Immature natural killer cell (primary cell): ENCODE results near the gene SPG7. TPM values are rescaled to one million over a fixed set of nuclear protein-coding genes. Genes with fewer than 3 reads are reported as not detected.

Experiments used
- DNase-seq, 3 donors: peaks; one replicate each; pipeline ENCODE4 v3.0.0; 2022; ENCODE audit warnings: mixed read lengths in 1 of 3
- H3K27ac Mint-ChIP-seq, 6 donors: one replicate each; pipeline ENCODE4 v1.8.0; 2020; ENCODE audit warnings: mixed read lengths in 6 of 6, mild to moderate bottlenecking in 5 of 6, inconsistent platforms in 4 of 6, moderate library complexity in 3 of 6
- H3K27me3 Mint-ChIP-seq, 3 donors: one replicate each; pipeline ENCODE4 v1.8.0; 2020 to 2021; ENCODE audit warnings: low read depth in 3 of 3, mild to moderate bottlenecking in 3 of 3, mixed read lengths in 3 of 3, moderate library complexity in 3 of 3, inconsistent platforms in 1 of 3
- H3K36me3 Mint-ChIP-seq, 3 donors: one replicate each; pipeline ENCODE4 v1.8.0; 2020; ENCODE audit warnings: mixed read lengths in 3 of 3, inconsistent platforms in 2 of 3, mild to moderate bottlenecking in 2 of 3
- H3K4me1 Mint-ChIP-seq, 2 donors: one replicate each; pipeline ENCODE4 v1.8.0; 2020; ENCODE audit warnings: inconsistent platforms in 2 of 2, mild to moderate bottlenecking in 2 of 2, mixed read lengths in 2 of 2, moderate library complexity in 1 of 2
- H3K4me3 Mint-ChIP-seq, 5 donors: one replicate each; pipeline ENCODE4 v1.8.0; 2020; ENCODE audit warnings: mild to moderate bottlenecking in 5 of 5, mixed read lengths in 5 of 5, inconsistent platforms in 3 of 5, moderate library complexity in 3 of 5
- H3K9me3 Mint-ChIP-seq, 6 donors: one replicate each; pipeline ENCODE4 v1.8.0; 2020; ENCODE audit warnings: mild to moderate bottlenecking in 6 of 6, mixed read lengths in 6 of 6, inconsistent platforms in 4 of 6, moderate library complexity in 3 of 6
- polyA plus RNA-seq, 3 donors: library from polyadenylated mRNA; unstranded; fragments of 300-500 nt; fragmentation: Illumina TruSeq; gene quantifications; one replicate each; pipeline ENCODE4 v1.2.3, GENCODE V29; 2021

Gene SPG7
- polyA plus RNA-seq, 3 donors from 2014 or later = 39.7 to 48.4 (median 41.0) TPM

GRCh38 chr16:89560378-89561141, 52.4 kb downstream of the SPG7 start, which contains the start of gene RPL13:
Gene RPL13, plus strand, starts transcription at chr16:89560682. Its CDS starts 278 bp downstream, at chr16:89560960.
- H3K27me3 Mint-ChIP-seq = peaks cover 6 to 19% (median 9%) of the 10 kb centered on the region in 3 donors
- H3K4me3 Mint-ChIP-seq = peak within 1 kb of the TSS; percentile 93 to 98 (median 95)
- peak; percentile 90 to 91 (median 91) for DNase-seq
- peaks cover 45 to 52% of the 10 kb centered on the region in 2 donors for H3K4me1 Mint-ChIP-seq
- H3K27ac Mint-ChIP-seq = peak within 1 kb of the TSS; percentile 94 to 99 (median 98)
- no peaks in the 10 kb centered on the region for H3K9me3 Mint-ChIP-seq
- peaks cover 15 to 35% (median 18%) of the 10 kb centered on the region in 3 donors for H3K36me3 Mint-ChIP-seq

DNA sequence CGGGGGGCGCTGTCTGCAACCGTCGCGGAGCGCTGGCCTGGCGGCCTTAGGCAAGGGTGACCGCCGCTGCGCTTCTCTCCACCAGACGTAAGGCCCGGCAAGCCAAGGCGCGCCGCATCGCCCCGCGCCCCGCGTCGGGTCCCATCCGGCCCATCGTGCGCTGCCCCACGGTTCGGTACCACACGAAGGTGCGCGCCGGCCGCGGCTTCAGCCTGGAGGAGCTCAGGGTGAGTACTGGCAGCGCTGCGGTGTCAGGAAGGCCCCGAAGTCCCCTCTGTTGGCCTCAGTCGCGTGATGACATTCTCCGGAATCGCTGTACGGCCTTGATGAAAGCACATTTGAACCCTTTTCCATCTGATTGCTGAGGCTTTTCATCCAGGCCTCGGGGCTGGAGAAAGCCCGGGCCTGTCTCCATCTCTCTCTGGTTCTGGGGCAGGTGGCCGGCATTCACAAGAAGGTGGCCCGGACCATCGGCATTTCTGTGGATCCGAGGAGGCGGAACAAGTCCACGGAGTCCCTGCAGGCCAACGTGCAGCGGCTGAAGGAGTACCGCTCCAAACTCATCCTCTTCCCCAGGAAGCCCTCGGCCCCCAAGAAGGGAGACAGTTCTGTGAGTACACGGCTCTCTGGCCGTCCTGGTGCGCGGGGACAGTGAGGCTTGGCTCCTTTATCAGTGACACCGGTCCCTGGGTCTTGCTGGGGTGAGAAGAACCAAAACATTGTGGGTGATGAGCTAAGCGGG, 53.1 kb downstream of the SPG7 start:
- Mint-ChIP-seq H3K27ac (peak overlapping the region; percentile 49 to 97 (median 84)), H3K27me3 (peaks cover 6 to 18% (median 9%) of the 10 kb centered on the region in 3 donors), H3K4me3 (peak overlapping the region; percentile 77 to 97 (median 81)), H3K9me3 (no peaks in the 10 kb centered on the region), H3K36me3 (peaks cover 12 to 30% (median 15%) of the 10 kb centered on the region in 3 donors), H3K4me1 (peaks cover 52 to 59% of the 10 kb centered on the region in 2 donors)
- peak in 1 of 3 donors; percentile 24 for DNase-seq

- Mint-ChIP-seq H3K9me3 (no peaks in the 10 kb centered on the region), H3K4me3 (peak overlapping the region; percentile 77 to 97 (median 81)), H3K27me3 (peaks cover 6 to 18% (median 6%) of the 10 kb centered on the region in 3 donors), H3K4me1 (peaks cover 51 to 61% of the 10 kb centered on the region in 2 donors), H3K36me3 (peaks cover 11 to 26% (median 15%) of the 10 kb centered on the region in 3 donors), H3K27ac (peak overlapping the region; percentile 49 to 97 (median 84))
- DNase-seq = no peak
Observed at GRCh38 chr16:89561884-89562599, 53.8 kb downstream of the SPG7 start.

GRCh38 chr16:89562939-89563338, 54.7 kb downstream of the SPG7 start:
- peak overlapping the region in 2 of 5 donors; percentile 81 to 95 for H3K4me3 Mint-ChIP-seq
- H3K36me3 Mint-ChIP-seq = peaks cover 11 to 26% (median 15%) of the 10 kb centered on the region in 3 donors
- H3K27me3 Mint-ChIP-seq = peaks cover 6 to 18% (median 6%) of the 10 kb centered on the region in 3 donors
- no peak for DNase-seq
- H3K9me3 Mint-ChIP-seq = no peaks in the 10 kb centered on the region
- peaks cover 46 to 55% of the 10 kb centered on the region in 2 donors for H3K4me1 Mint-ChIP-seq
- H3K27ac Mint-ChIP-seq = peak overlapping the region in 4 of 6 donors; percentile 43 to 64 (median 52)

DNA sequence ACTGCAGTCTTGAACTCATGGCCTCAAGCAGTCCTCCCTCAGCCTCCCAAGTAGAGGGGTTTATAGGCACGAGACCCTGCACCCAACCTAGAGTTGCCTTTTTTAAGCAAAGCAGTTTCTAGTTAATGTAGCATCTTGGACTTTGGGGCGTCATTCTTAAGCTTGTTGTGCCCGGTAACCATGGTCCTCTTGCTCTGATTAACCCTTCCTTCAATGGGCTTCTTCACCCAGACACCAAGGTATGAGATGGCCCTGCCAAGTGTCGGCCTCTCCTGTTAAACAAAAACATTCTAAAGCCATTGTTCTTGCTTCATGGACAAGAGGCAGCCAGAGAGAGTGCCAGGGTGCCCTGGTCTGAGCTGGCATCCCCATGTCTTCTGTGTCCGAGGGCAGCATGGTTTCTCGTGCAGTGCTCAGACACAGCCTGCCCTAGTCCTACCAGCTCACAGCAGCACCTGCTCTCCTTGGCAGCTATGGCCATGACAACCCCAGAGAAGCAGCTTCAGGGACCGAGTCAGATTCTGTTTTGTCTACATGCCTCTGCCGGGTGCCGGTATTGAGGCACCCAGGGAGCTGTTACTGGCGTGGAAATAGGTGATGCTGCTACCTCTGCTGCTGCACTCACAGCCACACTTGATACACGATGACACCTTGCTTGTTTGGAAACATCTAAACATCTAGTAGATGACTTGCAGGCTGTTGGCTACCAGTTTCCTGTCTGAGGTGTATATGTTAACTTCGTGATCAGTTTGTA, 55.6 kb downstream of the SPG7 start:
- Mint-ChIP-seq H3K36me3 (peaks cover 11 to 26% (median 15%) of the 10 kb centered on the region in 3 donors), H3K27ac (peak overlapping the region in 2 of 6 donors; percentile 16 to 30), H3K4me1 (peaks cover 46 to 55% of the 10 kb centered on the region in 2 donors), H3K9me3 (no peaks in the 10 kb centered on the region), H3K4me3 (peak overlapping the region in 2 of 5 donors; percentile 38 to 49), H3K27me3 (peaks cover 6 to 18% (median 6%) of the 10 kb centered on the region in 3 donors)
- DNase-seq = no peak

GRCh38 chr16:89564476-89565255, 56.5 kb downstream of the SPG7 start:
- Mint-ChIP-seq H3K4me1 (peaks cover 44 to 52% of the 10 kb centered on the region in 2 donors), H3K4me3 (peak overlapping the region in 1 of 5 donors; percentile 49), H3K27me3 (peaks cover 6 to 18% (median 6%) of the 10 kb centered on the region in 3 donors), H3K9me3 (no peaks in the 10 kb centered on the region), H3K36me3 (peaks cover 11 to 26% (median 15%) of the 10 kb centered on the region in 3 donors), H3K27ac (peak overlapping the region in 3 of 6 donors; percentile 51 to 74 (median 55))
- DNase-seq = no peak

DNA sequence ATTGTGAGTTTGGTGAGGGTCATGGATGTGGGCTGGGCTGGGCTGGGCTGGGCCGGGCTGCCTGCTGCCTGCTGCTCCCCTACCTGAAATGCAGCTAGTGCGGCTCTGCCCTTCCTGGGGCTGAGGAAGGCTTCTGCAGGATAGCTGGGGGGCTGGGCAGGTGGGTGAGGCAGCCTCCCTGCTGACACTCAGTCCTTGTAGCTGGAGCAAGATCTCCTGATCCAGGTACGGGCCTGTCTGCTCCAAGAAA, 57.0 kb downstream of the SPG7 start:
- peaks cover 11 to 26% (median 15%) of the 10 kb centered on the region in 3 donors for H3K36me3 Mint-ChIP-seq
- H3K4me1 Mint-ChIP-seq = peaks cover 40 to 47% of the 10 kb centered on the region in 2 donors
- peaks cover 3 to 18% (median 3%) of the 10 kb centered on the region in 3 donors for H3K27me3 Mint-ChIP-seq
- DNase-seq = no peak
- peak overlapping the region in 3 of 6 donors; percentile 43 to 74 (median 55) for H3K27ac Mint-ChIP-seq
- H3K9me3 Mint-ChIP-seq = no peaks in the 10 kb centered on the region
- H3K4me3 Mint-ChIP-seq = peak overlapping the region in 2 of 5 donors; percentile 53 to 75

GRCh38 chr16:89565506-89566372, 57.5 kb downstream of the SPG7 start:
- H3K27me3 Mint-ChIP-seq = peaks cover 0 to 16% (median 0%) of the 10 kb centered on the region in 3 donors
- peaks cover 11 to 26% (median 15%) of the 10 kb centered on the region in 3 donors for H3K36me3 Mint-ChIP-seq
- no peaks in the 10 kb centered on the region for H3K9me3 Mint-ChIP-seq
- peak; percentile 20 to 36 (median 30) for DNase-seq
- peak overlapping the region in 4 of 6 donors; percentile 35 to 77 (median 46) for H3K27ac Mint-ChIP-seq
- peaks cover 36 to 46% of the 10 kb centered on the region in 2 donors for H3K4me1 Mint-ChIP-seq
- peak overlapping the region; percentile 50 to 75 (median 60) for H3K4me3 Mint-ChIP-seq

GRCh38 chr16:89567656-89568594, 59.7 kb downstream of the SPG7 start:
- Mint-ChIP-seq H3K36me3 (peaks cover 0 to 12% (median 3%) of the 10 kb centered on the region in 3 donors), H3K27ac (no peak overlapping the region), H3K9me3 (no peaks in the 10 kb centered on the region), H3K4me3 (peak overlapping the region in 1 of 5 donors; percentile 14), H3K27me3 (peaks cover 4 to 7% (median 4%) of the 10 kb centered on the region in 3 donors), H3K4me1 (peaks cover 29 to 34% of the 10 kb centered on the region in 2 donors)
- DNase-seq = no peak

GRCh38 chr16:89569506-89570341, 61.5 kb downstream of the SPG7 start:
- H3K36me3 Mint-ChIP-seq = no peaks in the 10 kb centered on the region
- H3K9me3 Mint-ChIP-seq = no peaks in the 10 kb centered on the region
- no peak for DNase-seq
- no peak overlapping the region for H3K4me3 Mint-ChIP-seq
- H3K4me1 Mint-ChIP-seq = peaks cover 21 to 25% of the 10 kb centered on the region in 2 donors
- peaks cover 9 to 10% (median 9%) of the 10 kb centered on the region in 3 donors for H3K27me3 Mint-ChIP-seq
- H3K27ac Mint-ChIP-seq = no peak overlapping the region
